ENCODE measurements around the gene SIX2.

SIX2 gene

GRCh38 chr2:45000921-45001868 lies 8.1 kb downstream of the SIX2 start:
- DNase-seq = no peak

GRCh38 chr2:45000341-45000901 lies 8.8 kb downstream of the SIX2 start:
- no peak for DNase-seq

GRCh38 chr2:44999540-44999939 lies 9.7 kb downstream of the SIX2 start:
- no peak for DNase-seq

- DNase-seq = no peak
These were observed 11.3 kb downstream of the SIX2 start for GRCh38 chr2:44997963-44998362.

GRCh38 chr2:44996356-44996755 lies 12.9 kb downstream of the SIX2 start:
- no peak for DNase-seq

GRCh38 chr2:44994377-44994776 lies 14.9 kb downstream of the SIX2 start:
- no peak for DNase-seq

GRCh38 chr2:44989176-44989575 lies 20.1 kb downstream of the SIX2 start:
- no peak for DNase-seq

GRCh38 chr2:44983836-44984604 lies 25.2 kb downstream of the SIX2 start:
- no peak for DNase-seq

GRCh38 chr2:44981714-44982108 lies 27.5 kb downstream of the SIX2 start:
- DNase-seq = peak; percentile 69

GRCh38 chr2:44980751-44981713 lies 28.2 kb downstream of the SIX2 start:
- no peak for DNase-seq

GRCh38 chr2:44979581-44979980 lies 29.7 kb downstream of the SIX2 start:
- no peak for DNase-seq

GRCh38 chr2:44975571-44976450 lies 33.4 kb downstream of the SIX2 start:
- DNase-seq = no peak

GRCh38 chr2:44974064-44974715 lies 35.1 kb downstream of the SIX2 start:
- peak; percentile 80 for DNase-seq

GRCh38 chr2:44972771-44973535 lies 36.3 kb downstream of the SIX2 start:
- DNase-seq = no peak

GRCh38 chr2:44970846-44971450 lies 38.3 kb downstream of the SIX2 start:
- DNase-seq = no peak

- DNase-seq = no peak
These were observed 39.3 kb downstream of the SIX2 start for GRCh38 chr2:44969936-44970335.

GRCh38 chr2:44967727-44968432 lies 41.4 kb downstream of the SIX2 start:
- DNase-seq = no peak

- no peak for DNase-seq
These were observed 42.2 kb downstream of the SIX2 start for GRCh38 chr2:44967056-44967455.

GRCh38 chr2:44965684-44966083 lies 43.6 kb downstream of the SIX2 start:
- DNase-seq = no peak

Data from NCI-H2107 (cell line).